G401 (cell line): ENCODE data around the gene MRFAP1. TPM values are rescaled to one million over a fixed set of nuclear protein-coding genes. Genes with fewer than 3 reads are reported as not detected.

Experiments used
- DNase-seq: peaks from one replicate; pipeline ENCODE4 v3.0.0-alpha.2; 2015; ENCODE audit warnings: low spot score
- in situ Hi-C: cut with HindIII; loops from 2 replicates; pipeline ENCODE4 v1.10.0; 2016; ENCODE audit warnings: low sequenced_read_pairs, mixed read lengths
- total RNA-seq: library from RNA; depleted of rRNA; stranded (reverse); fragments of >200 nt; shearing (Covaris generic); gene quantifications from 2 replicates; pipeline ENCODE4 v1.2.3, GENCODE V29; 2014; rRNA removed

MRFAP1 gene
- total RNA-seq, 1 experiment from 2014 or later: 303 TPM

DNA sequence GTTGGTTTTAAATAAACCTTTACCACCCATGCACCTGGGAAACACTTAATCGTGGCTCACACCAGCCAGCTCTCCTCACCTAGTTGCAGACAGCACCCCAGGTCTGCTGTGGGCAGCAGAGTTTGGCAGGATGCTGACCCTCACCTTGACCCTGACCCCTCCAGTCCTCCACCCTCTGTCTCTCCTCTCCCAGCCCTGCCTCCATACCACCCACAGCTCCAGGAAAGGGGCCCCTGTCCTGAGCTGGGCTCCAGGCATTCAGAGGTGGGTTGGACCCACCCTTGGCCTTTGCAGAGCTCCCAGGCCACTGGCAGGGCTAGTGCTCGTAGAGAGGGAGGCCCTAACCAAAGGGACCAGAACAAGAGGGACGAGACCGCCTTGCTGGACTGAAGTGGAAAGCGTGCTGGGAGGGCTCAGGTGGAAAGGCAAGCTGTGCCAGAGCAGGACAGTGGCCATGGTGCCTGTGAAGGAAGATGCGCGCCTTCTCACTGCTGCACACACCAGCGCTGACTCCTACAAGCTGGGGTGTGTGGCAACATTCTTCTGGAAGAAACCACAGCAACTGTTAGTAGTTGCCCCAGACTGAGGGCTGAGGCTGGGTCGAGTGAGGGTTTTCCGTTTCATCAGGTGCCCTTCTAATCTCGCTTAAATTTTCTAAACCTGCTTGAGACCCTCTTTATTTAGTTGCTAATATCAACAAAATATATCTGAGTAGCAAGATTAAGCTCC lies 42.5 kb downstream of the MRFAP1 start:
- in situ Hi-C loops: no loop called here
- DNase-seq: no peak

DNA sequence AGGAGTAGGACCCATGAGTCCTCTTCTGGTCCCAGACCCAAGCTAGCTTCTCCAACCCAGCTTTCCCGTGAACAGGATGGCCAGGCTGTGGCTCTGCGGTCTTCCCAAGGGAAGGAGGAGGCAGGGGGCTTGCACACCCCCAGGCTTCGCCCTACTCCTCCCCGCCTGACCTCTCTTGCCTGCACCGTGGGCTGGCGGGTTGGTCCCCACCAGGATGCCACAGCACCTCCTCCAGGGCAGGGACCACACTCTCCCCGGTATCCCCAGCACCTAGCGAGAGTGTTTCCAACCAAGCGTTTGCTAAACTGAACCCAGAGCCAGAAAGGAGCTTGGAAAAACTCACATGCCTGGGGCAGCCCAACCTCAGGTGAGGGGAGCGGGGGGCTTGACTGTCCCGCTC lies 44.2 kb downstream of the MRFAP1 start:
- in situ Hi-C loops: no loop called here
- DNase-seq: no peak

DNA sequence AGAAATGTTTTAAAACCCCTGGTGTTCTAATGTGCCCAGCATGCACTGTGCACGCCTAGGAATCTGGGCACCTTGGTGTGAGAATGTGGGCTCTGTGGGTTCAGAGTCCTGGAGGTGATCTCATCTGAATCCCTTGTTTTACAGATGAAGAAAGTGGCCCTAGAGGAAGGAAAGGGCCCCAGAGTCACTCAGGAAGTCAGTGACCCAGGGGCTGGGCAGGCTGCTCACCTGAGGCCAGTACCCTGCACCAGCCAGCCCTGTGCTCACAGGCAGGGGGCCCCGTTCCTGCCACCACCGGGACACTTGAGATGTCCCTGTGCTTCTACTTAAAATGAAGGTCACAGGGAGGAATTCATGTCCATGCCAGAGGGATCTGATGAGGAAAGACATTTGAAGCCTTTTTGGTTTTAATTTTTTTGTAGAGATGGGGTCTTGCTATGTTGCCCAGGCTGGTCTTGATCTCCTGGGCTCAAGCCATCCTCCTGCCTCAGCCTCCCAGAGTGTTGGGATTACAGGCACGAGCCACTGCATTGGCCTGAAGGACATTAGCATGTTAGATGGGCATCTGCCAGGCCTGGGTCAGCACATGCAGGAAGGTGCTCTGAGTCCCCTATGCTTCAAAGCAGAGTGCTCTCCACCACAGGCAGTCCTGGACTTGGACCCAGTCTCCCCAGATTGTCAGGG lies 45.8 kb downstream of the MRFAP1 start:
- in situ Hi-C loops: no loop called here
- no peak for DNase-seq

DNA sequence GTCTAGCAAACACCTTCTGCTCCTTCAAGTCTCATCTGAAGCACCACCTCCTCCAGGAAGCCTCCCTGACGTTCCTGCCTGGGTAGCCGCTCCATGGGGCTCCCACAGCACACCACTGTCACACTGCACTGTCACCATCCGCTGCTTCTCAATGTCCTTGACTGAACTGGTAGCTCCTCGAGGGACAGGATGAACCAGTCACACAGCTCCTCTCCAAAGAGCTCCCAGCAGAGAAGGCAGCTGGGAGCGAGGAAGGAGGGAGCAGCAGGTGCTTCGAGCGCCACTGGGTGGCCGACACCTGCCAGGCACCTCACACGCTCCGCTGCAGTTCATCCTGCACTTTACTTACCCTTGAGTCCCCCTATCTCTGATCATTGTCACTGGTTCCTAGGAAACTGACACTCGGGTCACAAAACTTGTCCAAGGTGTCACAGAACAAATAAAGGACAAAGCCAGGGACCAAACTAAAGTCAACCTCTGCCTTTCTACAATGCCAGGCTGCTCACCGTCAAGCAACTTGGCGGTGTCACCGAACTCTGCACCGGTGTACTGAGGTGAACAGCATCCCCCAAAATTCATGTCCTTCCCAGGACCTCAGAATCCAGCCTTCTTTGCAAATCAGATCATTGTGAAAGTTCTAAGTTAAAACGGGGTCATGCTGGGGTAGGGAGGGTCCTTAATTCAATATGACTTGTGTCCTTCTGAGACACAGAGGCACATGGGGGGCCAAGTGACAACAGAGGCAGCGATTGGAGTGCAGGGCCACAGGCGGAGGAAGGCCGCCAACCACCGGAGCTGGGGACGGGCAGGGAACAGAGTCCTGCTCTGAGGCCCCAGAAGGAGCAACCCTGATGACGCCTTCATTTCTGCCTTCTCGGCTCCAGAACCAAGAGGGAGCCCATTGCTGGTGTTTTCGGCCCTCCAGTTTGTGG lies 47.7 kb downstream of the MRFAP1 start:
- in situ Hi-C loops: no loop called here
- no peak for DNase-seq

DNA sequence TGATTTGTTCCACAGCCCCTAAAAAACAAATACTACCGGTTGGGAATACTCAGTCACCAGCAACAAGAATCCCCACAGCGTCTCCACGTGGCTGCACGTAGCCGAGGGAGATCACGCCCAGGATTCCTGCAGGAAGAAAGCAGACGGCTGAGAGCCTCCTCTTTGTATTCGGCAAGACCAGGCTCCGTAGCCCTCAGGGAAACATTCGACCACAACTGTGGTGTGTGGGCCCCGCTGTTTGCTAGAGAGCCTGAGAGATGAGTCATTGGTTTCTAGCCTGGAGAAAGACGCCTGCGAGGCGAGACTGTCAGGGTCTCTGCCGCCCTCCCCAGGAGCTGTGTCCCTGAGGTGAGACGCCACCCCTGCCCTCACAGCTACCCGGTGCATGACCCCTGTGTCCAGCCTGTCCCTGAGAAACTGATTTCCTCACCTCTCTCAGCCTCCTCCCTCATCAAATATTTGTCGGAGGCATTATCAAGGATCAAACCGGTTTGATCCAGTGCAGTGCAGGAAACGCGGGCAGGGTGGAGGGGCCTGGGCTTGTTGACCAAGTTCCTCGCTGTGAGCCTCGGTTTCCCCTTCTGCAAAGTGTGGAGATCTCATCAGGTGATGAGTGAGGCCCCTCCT lies 48.5 kb downstream of the MRFAP1 start:
- in situ Hi-C loops: no loop called here
- no peak for DNase-seq

DNA sequence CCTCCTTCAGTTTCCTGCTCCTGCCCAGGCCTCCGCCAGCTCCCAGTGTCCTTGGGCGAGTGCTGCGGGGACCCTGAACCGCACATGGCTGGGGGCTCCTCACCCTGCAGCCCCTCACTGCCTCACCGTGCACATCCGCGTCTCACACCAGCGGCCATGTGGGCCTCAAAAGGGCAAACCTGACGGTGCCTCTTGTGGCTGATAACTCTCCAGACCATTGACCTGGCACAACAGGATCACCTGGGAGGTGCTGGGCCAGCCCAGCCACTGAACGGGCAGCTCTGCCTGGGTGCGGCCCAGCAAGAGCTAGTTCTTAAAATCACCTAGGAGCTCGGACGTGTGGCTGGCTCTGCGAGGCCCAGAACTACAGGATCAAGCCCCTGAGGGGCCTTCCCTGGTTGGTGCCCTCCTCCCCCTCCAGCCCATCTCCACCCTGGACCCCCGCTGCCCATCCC lies 49.0 kb downstream of the MRFAP1 start:
- in situ Hi-C loops: no loop called here
- no peak for DNase-seq

Other genes starting within 250 kb of the MRFAP1 start
- gene PPP2R2C, start 168.1 kb upstream of the MRFAP1 start, total RNA-seq: 0.55 and 3.3 TPM in 2 replicates
- gene MAN2B2, start 65.5 kb upstream of the MRFAP1 start, total RNA-seq: 6.9 and 10.1 TPM in 2 replicates
- gene S100P, start 53.2 kb downstream of the MRFAP1 start, total RNA-seq: not detected in 2 replicates
- 1.7 and 2.1 TPM in 2 replicates for gene MRFAP1L1, start 69.2 kb downstream of the MRFAP1 start, total RNA-seq
- gene BLOC1S4, start 75.5 kb downstream of the MRFAP1 start, total RNA-seq: 31.7 and 38.6 TPM in 2 replicates
- 9.7 and 10.3 TPM in 2 replicates for gene KIAA0232, start 142.0 kb downstream of the MRFAP1 start, total RNA-seq